Prostate gland (tissue), 2 donors: ENCODE data around the gene KCNJ12.
"Not testable (repeated sequence)": the region's sequence is repeated elsewhere in the genome, so short reads cannot be mapped to it uniquely, and the experiment has no call there.

Experiments
- CTCF ChIP-seq, 4 experiments: fragments of 200-600 bp in 2 of 4; fragments of 450-650 bp in 2 of 4; sonication (generic) in 2 of 4; IDR thresholded peaks; 1 replicate in 3 of 4; 2 replicates in 1 of 4; pipeline ENCODE4 v1.5.1; 2016 to 2019; ENCODE audit warnings: antibody characterized with exemption in 4 of 4, mild to moderate bottlenecking in 2 of 4, moderate library complexity in 2 of 4
- POLR2A ChIP-seq: fragments of 450-650 bp; IDR thresholded peaks from one replicate; pipeline ENCODE4 v1.6.1; 2016; ENCODE audit warnings: antibody characterized with exemption, mild to moderate bottlenecking

GRCh38 chr17:21413570-21414279 is 37.6 kb downstream of the KCNJ12 start:
- not testable (repeated sequence) for TF ChIP-seq CTCF (IDR thresholded peaks at IDR 0.05); POLR2A
